Measurements from ENCODE around the gene DIPK2A. TPM values are rescaled to one million over a fixed set of nuclear protein-coding genes. Genes with fewer than 3 reads are reported as not detected.

The DIPK2A gene
- polyA plus RNA-seq, 1 donor = 50.0 TPM

DNA sequence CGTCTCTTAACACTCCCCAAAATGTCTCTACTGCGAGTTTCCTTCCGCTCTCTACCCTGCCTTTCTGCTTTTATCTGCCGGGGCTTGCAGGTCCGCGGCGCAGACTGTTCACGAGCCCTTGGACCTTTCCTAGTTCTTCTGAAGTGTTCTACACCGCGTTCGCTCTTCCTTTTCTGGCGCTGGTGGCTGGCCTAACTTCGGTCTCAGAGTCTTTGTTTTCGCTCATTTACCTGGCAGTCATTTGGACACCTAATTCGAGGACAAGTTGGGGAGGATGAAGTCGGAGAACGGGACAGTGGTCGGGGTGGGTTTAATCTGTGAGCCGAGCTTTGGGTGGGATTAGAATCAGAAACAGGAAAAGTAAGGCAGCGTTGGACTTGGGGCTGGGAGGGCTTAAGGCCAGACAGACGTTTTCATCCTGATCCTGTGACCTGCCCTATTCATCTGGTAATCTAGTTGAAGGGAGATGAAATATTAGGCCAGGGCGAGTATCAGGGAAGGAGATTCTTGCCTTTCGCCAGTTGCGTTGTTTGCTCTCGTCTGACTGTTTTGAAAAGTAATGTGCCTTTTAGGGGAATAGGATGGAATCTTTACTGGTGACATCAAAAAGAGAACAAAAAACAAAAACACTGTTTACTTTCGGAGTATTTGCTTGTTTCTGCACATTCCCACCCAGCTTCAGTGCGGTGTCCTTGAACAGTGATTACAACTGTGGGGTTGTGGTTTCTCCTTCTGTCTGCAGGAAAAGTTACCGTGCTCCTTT, 1.8 kb downstream of the DIPK2A start:
- H3K9me3 ChIP-seq (ENCODE audit: control insufficient read depth, low read depth, low read length) = no peaks in the 10 kb centered on the region
- DNase-seq = peak; percentile 51 to 77
- peak overlapping the region; percentile 98 for H3K27ac ChIP-seq (ENCODE audit: low read length)
- WGBS (ENCODE audit: insufficient coverage, low lambda C conversion rate) = 0% methylated on average over 2 of the region's 28 CpGs
- H3K36me3 ChIP-seq (ENCODE audit: control insufficient read depth, insufficient read depth, low read length) = no peaks in the 10 kb centered on the region
- H3K4me1 ChIP-seq (ENCODE audit: control insufficient read depth, insufficient read depth, low read length) = no peaks in the 10 kb centered on the region
- peak overlapping the region; percentile 96 for H3K4me3 ChIP-seq (ENCODE audit: low read length)
- H3K27me3 ChIP-seq (ENCODE audit: control insufficient read depth, insufficient read depth, low read length) = no peaks in the 10 kb centered on the region

DNA sequence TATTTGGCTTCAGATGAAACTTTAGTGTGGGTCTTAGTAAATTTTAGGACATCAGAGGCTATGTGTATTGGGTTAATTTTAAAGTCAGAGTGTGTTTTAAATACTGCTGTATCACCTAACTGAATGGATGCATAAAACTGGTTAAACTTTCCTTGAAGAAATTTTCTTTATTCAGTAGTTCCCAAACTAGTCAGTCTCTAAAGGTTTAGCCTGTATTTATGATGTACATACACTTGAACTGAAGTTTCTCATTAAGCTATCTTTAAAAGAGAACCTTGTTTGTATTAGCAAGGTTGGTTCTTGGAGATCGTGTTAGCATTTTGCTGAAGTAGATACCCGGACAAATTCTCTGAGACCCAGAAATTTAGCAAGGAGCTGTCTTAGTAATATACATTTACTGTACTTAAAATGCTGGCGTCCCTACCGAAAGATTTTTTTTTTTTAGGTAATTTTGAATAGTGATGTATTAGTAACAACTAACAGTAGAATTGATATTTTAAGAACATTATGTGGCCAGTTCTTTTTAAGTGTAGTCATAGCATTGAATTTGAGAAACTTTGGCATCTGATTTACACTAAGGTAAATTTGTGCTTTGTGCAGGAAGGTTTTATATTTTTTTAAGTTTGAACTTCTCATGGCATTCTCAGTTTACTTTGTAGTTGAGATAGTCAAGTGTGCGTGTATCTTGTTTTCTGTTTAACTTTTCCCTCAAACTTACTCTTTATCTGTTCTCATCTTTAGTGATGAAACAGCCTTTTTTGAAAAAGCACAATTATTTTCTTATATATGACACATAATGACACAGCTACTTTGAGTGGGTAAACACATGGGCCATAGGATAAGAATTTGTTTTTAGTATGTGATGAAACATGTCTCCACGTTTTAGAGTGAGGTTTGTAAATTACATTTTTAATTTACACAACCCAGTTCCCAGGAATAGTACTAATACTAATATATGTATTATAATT, 2.9 kb downstream of the DIPK2A start:
- H3K36me3 ChIP-seq (ENCODE audit: control insufficient read depth, insufficient read depth, low read length) = no peaks in the 10 kb centered on the region
- 29% methylated on average over 1 of the region's 6 CpGs for WGBS (ENCODE audit: insufficient coverage, low lambda C conversion rate)
- no peaks in the 10 kb centered on the region for H3K27me3 ChIP-seq (ENCODE audit: control insufficient read depth, insufficient read depth, low read length)
- peak in 1 of 2 donors; percentile 19 for DNase-seq
- no peaks in the 10 kb centered on the region for H3K9me3 ChIP-seq (ENCODE audit: control insufficient read depth, low read depth, low read length)
- H3K27ac ChIP-seq (ENCODE audit: low read length) = peak overlapping the region; percentile 98
- H3K4me3 ChIP-seq (ENCODE audit: low read length) = peak overlapping the region; percentile 96
- no peaks in the 10 kb centered on the region for H3K4me1 ChIP-seq (ENCODE audit: control insufficient read depth, insufficient read depth, low read length)

DNA sequence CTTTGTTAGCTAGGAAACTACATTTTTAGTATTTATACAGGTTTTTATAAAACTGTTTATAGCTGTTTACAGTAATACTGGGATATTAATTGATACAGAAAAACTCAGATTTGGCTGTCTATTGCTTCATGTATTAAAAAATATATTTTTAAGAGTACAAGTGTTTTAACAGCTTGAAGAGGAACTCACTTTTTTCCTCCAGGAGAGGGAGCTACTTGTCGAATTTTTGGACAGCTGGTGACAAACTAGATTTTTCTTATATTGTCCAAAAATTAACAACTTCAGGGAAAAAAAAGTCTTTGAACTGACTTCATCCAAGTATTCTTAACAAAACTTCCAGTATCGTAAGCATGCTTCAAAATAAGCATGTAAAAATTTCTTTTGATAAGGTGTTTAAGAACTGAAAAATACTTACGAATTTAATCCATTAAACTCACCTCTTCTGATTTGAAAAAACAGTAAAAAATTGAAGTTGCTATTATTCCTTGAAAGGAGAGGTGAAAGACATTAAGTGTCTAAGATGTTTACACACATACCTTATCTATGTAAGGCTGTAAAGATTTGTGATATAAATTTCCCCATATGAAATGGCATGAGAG, 4.0 kb downstream of the DIPK2A start:
- no peaks in the 10 kb centered on the region for H3K4me1 ChIP-seq (ENCODE audit: control insufficient read depth, insufficient read depth, low read length)
- no peaks in the 10 kb centered on the region for H3K27me3 ChIP-seq (ENCODE audit: control insufficient read depth, insufficient read depth, low read length)
- no peaks in the 10 kb centered on the region for H3K9me3 ChIP-seq (ENCODE audit: control insufficient read depth, low read depth, low read length)
- WGBS (ENCODE audit: insufficient coverage, low lambda C conversion rate) = 19% methylated on average over 2 of the region's 3 CpGs
- no peaks in the 10 kb centered on the region for H3K36me3 ChIP-seq (ENCODE audit: control insufficient read depth, insufficient read depth, low read length)
- peak overlapping the region; percentile 96 for H3K4me3 ChIP-seq (ENCODE audit: low read length)
- peak; percentile 23 to 39 for DNase-seq
- peak overlapping the region; percentile 8 for H3K27ac ChIP-seq (ENCODE audit: low read length)

DNA sequence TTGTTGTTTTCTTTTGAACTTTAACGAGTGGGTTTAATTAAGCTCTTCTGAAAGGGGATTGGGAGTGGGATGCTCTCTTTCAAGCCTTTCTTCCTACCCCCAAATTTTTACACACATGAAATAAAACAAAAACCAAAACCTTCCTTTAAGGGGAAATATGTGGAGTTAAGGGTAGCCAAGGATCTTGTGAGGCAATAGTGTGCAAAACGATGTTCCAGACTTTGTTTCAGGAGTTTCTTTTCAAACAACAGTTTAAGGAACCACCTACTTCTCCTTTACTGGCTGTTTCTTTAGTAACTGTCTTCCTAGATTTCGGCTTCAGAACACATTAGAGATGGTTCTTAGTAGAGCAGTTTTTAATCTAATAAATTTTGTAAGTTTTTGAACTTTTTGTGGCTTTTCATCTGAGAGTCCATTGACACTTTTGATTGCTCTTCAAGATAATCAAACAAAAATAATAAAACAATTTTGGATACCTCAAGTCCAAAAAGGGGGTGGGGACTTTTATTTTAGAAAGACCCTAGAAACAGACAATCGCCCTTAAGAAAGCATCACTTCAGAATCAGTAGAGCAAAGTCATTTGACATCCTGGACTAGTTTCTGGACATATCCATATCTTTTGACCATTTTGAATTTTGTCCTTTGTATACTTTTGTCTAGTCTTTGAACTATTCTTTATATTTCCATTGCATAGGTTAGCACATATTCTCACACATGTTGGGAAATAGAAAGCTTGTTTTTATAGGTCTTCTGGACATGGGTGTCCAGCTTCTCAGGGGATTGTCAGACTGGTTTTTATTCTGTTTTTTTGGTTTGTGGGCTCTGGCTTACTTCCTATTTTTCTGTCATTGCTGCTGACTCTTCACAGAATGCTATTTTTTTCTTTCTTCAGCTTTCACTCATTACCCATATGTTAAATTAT, 6.0 kb downstream of the DIPK2A start:
- H3K27ac ChIP-seq (ENCODE audit: low read length) = no peak overlapping the region
- H3K4me3 ChIP-seq (ENCODE audit: low read length) = no peak overlapping the region

DNA sequence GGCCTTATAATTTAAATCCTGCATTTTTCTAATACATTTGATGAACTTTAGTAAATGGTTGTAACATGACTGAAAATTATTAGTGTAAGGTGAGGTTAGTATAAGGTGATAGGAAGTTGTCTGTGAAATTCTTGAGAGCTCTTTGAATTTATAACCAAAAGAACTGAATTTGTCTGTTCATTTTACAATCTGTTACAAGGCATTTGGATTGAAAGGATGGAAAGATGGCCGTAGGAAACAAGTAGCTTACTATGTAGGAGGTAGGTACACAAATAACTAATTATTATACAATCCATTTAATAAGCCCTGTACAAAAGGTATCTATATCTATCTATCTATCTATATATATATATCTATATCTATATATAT, 6.6 kb downstream of the DIPK2A start:
- no peaks in the 10 kb centered on the region for H3K4me1 ChIP-seq (ENCODE audit: control insufficient read depth, insufficient read depth, low read length)

More for the DNA sequence above, 6.0 kb downstream of the DIPK2A start:
- Histone ChIP-seq H3K9me3 (ENCODE audit: control insufficient read depth, low read depth, low read length) (no peaks in the 10 kb centered on the region), H3K4me1 (ENCODE audit: control insufficient read depth, insufficient read depth, low read length) (no peaks in the 10 kb centered on the region), H3K36me3 (ENCODE audit: control insufficient read depth, insufficient read depth, low read length) (no peaks in the 10 kb centered on the region), H3K27me3 (ENCODE audit: control insufficient read depth, insufficient read depth, low read length) (no peaks in the 10 kb centered on the region)
- DNase-seq = peak; percentile 3
- WGBS (ENCODE audit: insufficient coverage, low lambda C conversion rate) = no CpG with 5 or more reads among the region's 4 CpGs

DNA sequence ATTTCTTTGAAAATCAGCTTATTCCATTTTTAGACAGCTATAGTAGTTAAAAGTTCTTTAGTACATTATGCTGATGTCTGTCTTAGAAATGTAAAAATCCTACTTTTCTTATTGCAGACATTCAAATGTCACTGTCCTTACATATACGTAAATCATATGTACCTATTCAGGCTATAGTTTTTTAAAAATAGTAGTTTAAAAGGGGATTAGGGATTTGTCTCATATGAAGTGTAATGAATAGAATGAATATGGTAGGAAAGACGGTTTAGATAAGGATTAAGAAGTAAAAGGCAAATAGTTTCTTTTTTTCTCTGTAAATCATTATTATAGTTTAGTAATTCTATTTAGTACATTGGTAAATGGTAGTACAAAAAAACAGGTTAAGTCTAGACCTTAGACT, 7.4 kb downstream of the DIPK2A start:
- Histone ChIP-seq H3K9me3 (ENCODE audit: control insufficient read depth, low read depth, low read length) (no peaks in the 10 kb centered on the region), H3K27me3 (ENCODE audit: control insufficient read depth, insufficient read depth, low read length) (no peaks in the 10 kb centered on the region), H3K4me3 (ENCODE audit: low read length) (no peak overlapping the region), H3K27ac (ENCODE audit: low read length) (no peak overlapping the region), H3K36me3 (ENCODE audit: control insufficient read depth, insufficient read depth, low read length) (no peaks in the 10 kb centered on the region), H3K4me1 (ENCODE audit: control insufficient read depth, insufficient read depth, low read length) (no peaks in the 10 kb centered on the region)
- WGBS (ENCODE audit: insufficient coverage, low lambda C conversion rate) = 85% methylated on average over 2 of the region's 2 CpGs
- no peak for DNase-seq

More for the DNA sequence above, 6.6 kb downstream of the DIPK2A start:
- Histone ChIP-seq H3K36me3 (ENCODE audit: control insufficient read depth, insufficient read depth, low read length) (no peaks in the 10 kb centered on the region), H3K9me3 (ENCODE audit: control insufficient read depth, low read depth, low read length) (no peaks in the 10 kb centered on the region), H3K27me3 (ENCODE audit: control insufficient read depth, insufficient read depth, low read length) (no peaks in the 10 kb centered on the region), H3K27ac (ENCODE audit: low read length) (no peak overlapping the region), H3K4me3 (ENCODE audit: low read length) (no peak overlapping the region)
- no CpG with 5 or more reads among the region's 1 CpG for WGBS (ENCODE audit: insufficient coverage, low lambda C conversion rate)
- no peak for DNase-seq

DNA sequence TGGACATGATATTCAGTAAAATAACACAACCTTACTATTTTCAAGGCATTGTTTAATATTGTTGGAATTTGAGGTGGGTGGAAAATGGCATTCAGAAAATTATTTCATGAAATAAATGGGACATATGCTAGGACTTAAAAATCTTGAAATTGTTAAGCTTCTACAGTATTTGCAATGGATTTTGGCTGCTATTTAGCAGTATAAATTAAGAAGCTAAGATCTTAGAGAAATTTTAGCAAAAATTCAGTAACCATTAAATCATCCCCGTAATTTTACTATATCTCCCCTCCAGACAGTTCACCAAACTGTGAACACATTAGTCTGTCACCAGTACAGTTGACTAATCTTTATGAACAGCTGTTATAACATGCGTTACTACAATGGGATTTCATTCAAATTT, 8.2 kb downstream of the DIPK2A start:
- no peaks in the 10 kb centered on the region for H3K36me3 ChIP-seq (ENCODE audit: control insufficient read depth, insufficient read depth, low read length)
- no peaks in the 10 kb centered on the region for H3K27me3 ChIP-seq (ENCODE audit: control insufficient read depth, insufficient read depth, low read length)
- no peaks in the 10 kb centered on the region for H3K4me1 ChIP-seq (ENCODE audit: control insufficient read depth, insufficient read depth, low read length)
- whole genome bisulfite sequencing (ENCODE audit: insufficient coverage, low lambda C conversion rate) = 100% methylated on average over 2 of the region's 2 CpGs
- DNase-seq = no peak
- no peak overlapping the region for H3K4me3 ChIP-seq (ENCODE audit: low read length)
- H3K27ac ChIP-seq (ENCODE audit: low read length) = no peak overlapping the region
- no peaks in the 10 kb centered on the region for H3K9me3 ChIP-seq (ENCODE audit: control insufficient read depth, low read depth, low read length)

DNA sequence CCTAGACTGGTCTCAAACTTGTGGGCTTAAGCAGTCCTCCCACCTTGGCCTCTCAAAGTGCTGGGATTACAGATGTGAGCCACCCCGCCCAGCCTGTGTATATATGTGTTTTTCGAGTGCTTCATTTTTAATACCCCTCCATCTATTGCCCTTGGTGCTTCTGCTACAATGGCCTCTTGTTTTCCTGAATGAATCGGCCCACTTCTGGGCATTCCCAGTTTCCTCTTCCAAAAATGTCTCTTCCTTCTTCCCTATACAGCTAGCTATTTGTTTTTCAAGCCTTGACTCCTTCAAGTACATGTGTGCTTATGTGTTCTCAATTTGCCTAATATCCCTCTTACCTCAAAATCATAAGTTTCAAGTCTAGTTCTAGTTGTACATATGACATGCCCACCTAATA, 16.7 kb downstream of the DIPK2A start:
- Histone ChIP-seq H3K4me1 (ENCODE audit: control insufficient read depth, insufficient read depth, low read length) (no peaks in the 10 kb centered on the region), H3K27me3 (ENCODE audit: control insufficient read depth, insufficient read depth, low read length) (no peaks in the 10 kb centered on the region), H3K4me3 (ENCODE audit: low read length) (no peak overlapping the region), H3K36me3 (ENCODE audit: control insufficient read depth, insufficient read depth, low read length) (peaks cover 10% of the 10 kb centered on the region), H3K9me3 (ENCODE audit: control insufficient read depth, low read depth, low read length) (no peaks in the 10 kb centered on the region), H3K27ac (ENCODE audit: low read length) (no peak overlapping the region)
- WGBS (ENCODE audit: insufficient coverage, low lambda C conversion rate) = 100% methylated on average over 1 of the region's 3 CpGs
- DNase-seq = no peak

DNA sequence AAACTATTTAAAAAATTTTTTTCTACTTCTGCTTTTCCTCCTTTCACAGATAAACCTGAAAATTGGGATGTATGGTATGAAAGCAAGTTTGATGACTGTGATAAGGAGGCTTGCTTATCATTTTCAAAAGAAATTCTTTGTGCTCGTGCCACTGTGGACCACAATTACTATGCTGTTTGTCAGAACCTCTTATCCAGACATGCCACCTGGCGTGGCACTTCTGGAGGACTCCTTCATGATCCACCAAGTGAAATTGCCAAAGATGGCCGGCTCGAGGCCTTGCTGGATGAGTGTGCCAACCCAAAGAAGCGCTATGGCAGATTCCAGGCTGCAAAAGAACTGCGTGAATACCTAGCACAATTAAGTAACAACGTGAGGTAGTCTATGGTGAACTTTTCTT, 17.8 kb downstream of the DIPK2A start:
- H3K27me3 ChIP-seq (ENCODE audit: control insufficient read depth, insufficient read depth, low read length) = no peaks in the 10 kb centered on the region
- no peaks in the 10 kb centered on the region for H3K9me3 ChIP-seq (ENCODE audit: control insufficient read depth, low read depth, low read length)
- H3K27ac ChIP-seq (ENCODE audit: low read length) = no peak overlapping the region
- H3K4me3 ChIP-seq (ENCODE audit: low read length) = no peak overlapping the region
- H3K36me3 ChIP-seq (ENCODE audit: control insufficient read depth, insufficient read depth, low read length) = peaks cover 13% of the 10 kb centered on the region
- no peaks in the 10 kb centered on the region for H3K4me1 ChIP-seq (ENCODE audit: control insufficient read depth, insufficient read depth, low read length)
- WGBS (ENCODE audit: insufficient coverage, low lambda C conversion rate) = 100% methylated on average over 2 of the region's 7 CpGs
- DNase-seq = no peak
